H7 (cell line): Measurements from ENCODE around the gene ESPL1. TPM values are rescaled to one million over a fixed set of nuclear protein-coding genes. Genes with fewer than 3 reads are reported as not detected.

Experiments used
- DNase-seq: peaks from one replicate; pipeline ENCODE4 v3.0.0; 2012
- H3K27me3 ChIP-seq: 2 replicates; pipeline ENCODE4 v1.6.0; 2011; ENCODE audit warnings: mild to moderate bottlenecking, low read length; ENCODE audit not compliant: control insufficient read depth, insufficient read depth
- H3K36me3 ChIP-seq: replicated peaks from 2 replicates; pipeline ENCODE4 v1.5.1; 2011; ENCODE audit warnings: low read length; ENCODE audit not compliant: control insufficient read depth, insufficient read depth
- H3K4me3 ChIP-seq: 2 replicates; pipeline ENCODE4 v1.5.1; 2011; ENCODE audit warnings: low read depth, mild to moderate bottlenecking, control low read depth, low read length, moderate library complexity; ENCODE audit not compliant: insufficient read depth
- total RNA-seq: library from RNA; depleted of rRNA; stranded (reverse); fragments of >200 nt; shearing (Covaris generic); gene quantifications from 2 replicates; pipeline ENCODE4 v1.2.3, GENCODE V29; 2014; rRNA removed

The ESPL1 gene
- total RNA-seq, 1 experiment from 2014 or later = 46.2 TPM

GRCh38 chr12:53340398-53340797 is 72.3 kb downstream of the ESPL1 start:
- Histone ChIP-seq H3K36me3 (no peaks in the 10 kb centered on the region), H3K27me3 (peaks cover 22% of the 10 kb centered on the region), H3K4me3 (no peak overlapping the region)
- peak; percentile 47 for DNase-seq

Other genes with a start within 250 kb of the ESPL1 start
- gene TNS2, start 218.2 kb upstream of the ESPL1 start, total RNA-seq = 7.6 and 8.7 TPM in 2 replicates
- gene SPRYD3, start 188.9 kb upstream of the ESPL1 start, total RNA-seq = 8.3 and 8.7 TPM in 2 replicates
- 10.8 and 17.5 TPM in 2 replicates for gene IGFBP6, start 170.6 kb upstream of the ESPL1 start, total RNA-seq
- gene SOAT2, start 164.8 kb upstream of the ESPL1 start, total RNA-seq = not detected in 2 replicates
- gene ZNF740, start 87.6 kb upstream of the ESPL1 start, total RNA-seq = 8.7 and 9.1 TPM in 2 replicates
- gene CSAD, start 87.4 kb upstream of the ESPL1 start, total RNA-seq = 3.0 and 3.4 TPM in 2 replicates
- gene ITGB7, start 61.0 kb upstream of the ESPL1 start, total RNA-seq = 0.30 and 0.52 TPM in 2 replicates
- gene RARG, start 36.1 kb upstream of the ESPL1 start, total RNA-seq = 50.1 and 58.1 TPM in 2 replicates
- gene PFDN5, start 27.2 kb downstream of the ESPL1 start, total RNA-seq = 242 and 304 TPM in 2 replicates
- gene MYG1, start 31.4 kb downstream of the ESPL1 start, total RNA-seq = 74.2 and 98.0 TPM in 2 replicates
- gene AAAS, start 53.3 kb downstream of the ESPL1 start, total RNA-seq = 131 and 137 TPM in 2 replicates
- gene SP7, start 68.1 kb downstream of the ESPL1 start, total RNA-seq = 0.14 and 0.44 TPM in 2 replicates
- gene SP1, start 111.9 kb downstream of the ESPL1 start, total RNA-seq = 46.7 and 51.8 TPM in 2 replicates
- 0.52 and 1.6 TPM in 2 replicates for gene AMHR2, start 155.6 kb downstream of the ESPL1 start, total RNA-seq
- gene PRR13, start 173.4 kb downstream of the ESPL1 start, total RNA-seq = 87.1 and 130 TPM in 2 replicates
- 196 and 207 TPM in 2 replicates for gene PCBP2, start 183.8 kb downstream of the ESPL1 start, total RNA-seq
- 8.0 and 8.7 TPM in 2 replicates for gene MAP3K12, start 231.2 kb downstream of the ESPL1 start, total RNA-seq
- gene TARBP2, start 233.0 kb downstream of the ESPL1 start, total RNA-seq = 76.4 and 80.5 TPM in 2 replicates
- gene NPFF, start 239.2 kb downstream of the ESPL1 start, total RNA-seq = not detected in 2 replicates